SW480 (cell line): Measurements from ENCODE around the gene DNAJC13.
A peak's percentile ranks its signal among the peaks of the same experiment; 100 is the strongest.

Source experiments
- DNase-seq: peaks from one replicate; pipeline ENCODE4 v3.0.0-alpha.2; 2016; ENCODE audit warnings: low spot score

Gene DNAJC13

GRCh38 chr3:132405188-132405587 is 12.1 kb upstream of the DNAJC13 start:
- no peak for DNase-seq

DNA sequence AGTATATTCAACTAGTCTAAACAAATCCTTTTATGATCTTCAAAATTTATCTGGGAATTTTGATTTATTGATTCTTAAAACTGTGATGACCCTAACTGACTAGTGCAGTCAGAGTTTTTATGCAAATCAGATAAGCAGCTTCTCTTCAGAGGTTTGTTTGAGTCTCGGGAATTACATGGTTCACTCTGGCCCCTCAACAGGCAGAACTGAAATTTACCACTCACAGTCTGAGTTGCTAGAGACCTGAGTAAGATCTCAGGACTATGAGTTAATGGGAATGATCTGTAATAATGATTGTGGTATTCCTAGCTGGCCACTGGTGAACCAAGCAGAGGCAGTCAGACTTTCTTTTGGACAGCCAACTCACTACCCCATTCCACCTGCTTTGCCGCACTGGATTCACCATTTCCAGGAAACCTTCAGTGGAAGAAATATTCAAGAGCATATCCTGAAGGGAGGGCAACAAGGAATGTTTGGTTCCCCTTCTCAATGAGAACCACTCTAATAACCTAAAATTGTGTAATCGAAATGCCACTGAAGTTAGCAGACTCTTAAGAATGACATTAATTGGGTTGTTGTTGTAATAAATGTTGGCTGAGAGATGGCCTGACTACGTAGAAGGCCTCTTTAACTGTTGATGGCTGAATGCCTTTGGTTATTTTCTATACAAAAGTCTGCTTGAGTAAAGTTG is 11.5 kb upstream of the DNAJC13 start:
- DNase-seq, result no peak

DNA sequence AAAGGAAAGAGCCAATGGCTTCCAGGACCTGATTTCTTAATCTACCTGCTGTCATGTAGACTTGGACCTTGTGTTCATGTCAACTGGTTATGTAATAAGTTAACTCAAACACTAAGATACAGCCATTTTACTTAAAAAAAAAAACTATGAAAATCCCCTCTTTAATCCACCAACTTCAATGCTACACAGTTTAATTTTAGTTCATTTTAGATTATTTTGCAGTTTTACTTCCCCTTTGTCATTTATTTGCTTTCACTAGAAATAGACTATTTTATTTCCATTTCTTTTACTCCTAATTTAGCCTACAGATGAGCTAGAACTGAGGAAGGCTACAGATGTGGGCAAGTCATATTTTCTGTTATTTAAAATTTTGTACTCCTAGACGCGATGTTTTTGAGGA is 10.7 kb upstream of the DNAJC13 start:
- DNase-seq, result no peak

GRCh38 chr3:132407025-132407424 is 10.3 kb upstream of the DNAJC13 start:
- DNase-seq, result no peak

- DNase-seq, result no peak
These were observed 2.5 kb upstream of the DNAJC13 start for GRCh38 chr3:132414841-132415240.

DNA sequence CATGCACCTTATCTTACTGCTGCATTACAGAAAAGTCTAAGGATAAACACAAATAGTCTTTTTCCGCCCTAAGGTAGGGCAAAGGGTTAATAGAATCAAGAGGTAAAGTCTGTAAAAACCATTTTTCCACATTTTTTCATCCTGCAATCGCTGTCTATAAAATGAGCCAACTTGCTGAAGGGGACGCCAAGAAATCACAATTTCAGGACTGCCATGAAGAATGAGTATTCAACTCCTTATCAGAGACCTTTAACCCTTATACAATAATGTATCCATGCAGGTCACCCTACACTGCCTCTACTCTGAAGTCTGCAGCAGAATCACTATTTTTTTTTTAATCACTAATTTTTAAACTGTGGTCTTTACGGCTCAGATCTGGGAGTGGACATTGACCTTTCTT is 1.1 kb upstream of the DNAJC13 start:
- DNase-seq, result no peak

GRCh38 chr3:132417695-132418411 is 551 bp downstream of the DNAJC13 start:
- peak; percentile 76 for DNase-seq

DNA sequence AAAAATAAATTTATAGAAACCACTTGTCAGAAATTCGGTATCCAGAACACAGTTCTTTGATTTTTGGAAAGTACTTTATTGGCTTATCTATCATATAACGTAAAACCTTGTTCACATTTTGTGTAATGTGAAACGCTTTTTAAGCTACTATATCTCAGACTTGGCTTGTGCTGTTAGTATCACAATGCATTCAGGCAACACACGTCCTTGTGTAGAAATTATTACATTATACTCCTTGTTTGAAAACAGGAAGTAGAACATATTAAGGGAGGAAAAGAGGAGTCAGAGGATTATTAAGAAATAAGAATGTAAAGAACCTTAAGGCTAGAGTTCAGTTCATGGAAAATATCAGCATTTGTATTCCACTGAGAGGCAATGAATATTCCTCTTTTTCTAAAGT is 1.6 kb downstream of the DNAJC13 start:
- no peak for DNase-seq

DNA sequence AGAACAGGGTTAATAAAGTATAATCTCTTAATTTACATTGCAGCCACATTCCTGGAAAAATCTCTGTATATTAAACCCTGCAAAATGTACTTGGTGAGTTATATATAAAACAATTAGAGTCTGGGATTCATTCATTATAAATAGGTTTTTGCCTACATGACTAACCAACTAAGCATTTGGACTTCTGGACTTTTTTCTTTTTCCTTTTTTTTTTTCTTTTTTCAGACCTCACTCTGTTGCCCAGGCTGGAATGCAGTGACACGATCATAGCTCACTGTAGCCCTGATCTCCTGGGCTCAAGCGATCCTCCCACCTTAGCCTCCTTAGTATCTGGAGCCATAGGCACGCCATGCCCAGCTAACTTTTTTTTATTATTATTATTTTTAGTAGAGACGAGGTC is 4.5 kb downstream of the DNAJC13 start:
- DNase-seq, result no peak

- DNase-seq, result no peak
These were observed 5.2 kb downstream of the DNAJC13 start for GRCh38 chr3:132422531-132422930.

GRCh38 chr3:132432639-132433038 is 15.3 kb downstream of the DNAJC13 start:
- peak; percentile 53 for DNase-seq

GRCh38 chr3:132433121-132433520 is 15.8 kb downstream of the DNAJC13 start:
- no peak for DNase-seq

DNA sequence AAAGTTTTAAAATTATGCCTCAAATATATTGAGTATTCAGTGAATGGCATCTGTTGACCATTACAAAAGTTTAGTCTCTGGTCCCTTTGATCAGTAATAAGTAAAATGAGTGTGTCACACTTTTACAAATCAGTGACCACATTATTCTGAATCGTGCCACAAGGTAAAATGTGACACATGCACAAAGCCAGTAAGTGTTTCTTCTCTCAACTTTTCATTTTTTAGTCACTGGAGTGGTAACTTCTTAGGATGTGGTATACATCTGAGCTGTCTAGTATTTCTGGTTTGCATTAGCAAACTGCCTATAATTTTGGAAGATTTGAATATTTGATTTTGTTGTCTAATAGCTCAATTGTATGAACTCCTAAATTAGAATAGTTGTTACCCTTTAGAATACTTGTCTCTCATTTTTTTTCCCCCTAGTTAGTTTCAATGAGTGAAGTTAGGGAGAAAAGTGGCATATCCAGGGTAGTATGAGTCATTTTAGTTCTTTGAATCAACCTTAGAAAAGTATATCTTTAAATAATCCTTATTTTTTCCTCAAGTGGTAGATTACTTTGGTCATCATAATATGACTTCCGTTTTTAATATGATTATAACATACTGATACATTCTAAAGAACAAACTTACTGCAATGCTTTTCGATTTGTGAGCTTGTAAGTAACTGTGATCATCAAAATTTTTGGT is 18.1 kb downstream of the DNAJC13 start:
- DNase-seq, result no peak

GRCh38 chr3:132435911-132436425 is 18.7 kb downstream of the DNAJC13 start:
- no peak for DNase-seq

GRCh38 chr3:132443421-132443820 is 26.1 kb downstream of the DNAJC13 start:
- DNase-seq, result no peak

DNA sequence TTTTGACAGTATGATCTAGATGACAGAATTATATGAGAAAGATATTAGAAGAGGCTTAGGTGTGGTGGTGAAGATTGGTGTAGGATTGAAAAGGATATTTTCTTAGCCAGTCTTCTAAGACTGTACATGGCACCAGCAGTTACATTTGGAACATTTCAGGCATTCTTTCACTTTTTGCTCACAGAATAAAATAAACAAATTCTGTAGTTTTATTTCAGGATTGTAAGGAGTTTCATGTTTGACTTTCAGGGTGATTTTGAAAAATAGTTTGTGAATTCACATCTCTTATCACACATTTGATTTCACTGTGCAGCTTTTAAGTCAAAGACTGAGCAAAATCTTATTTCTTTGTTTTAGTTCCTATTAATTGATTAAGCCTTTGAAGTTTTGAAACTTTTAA is 27.1 kb downstream of the DNAJC13 start:
- no peak for DNase-seq

GRCh38 chr3:132445817-132446216 is 28.5 kb downstream of the DNAJC13 start:
- no peak for DNase-seq

DNA sequence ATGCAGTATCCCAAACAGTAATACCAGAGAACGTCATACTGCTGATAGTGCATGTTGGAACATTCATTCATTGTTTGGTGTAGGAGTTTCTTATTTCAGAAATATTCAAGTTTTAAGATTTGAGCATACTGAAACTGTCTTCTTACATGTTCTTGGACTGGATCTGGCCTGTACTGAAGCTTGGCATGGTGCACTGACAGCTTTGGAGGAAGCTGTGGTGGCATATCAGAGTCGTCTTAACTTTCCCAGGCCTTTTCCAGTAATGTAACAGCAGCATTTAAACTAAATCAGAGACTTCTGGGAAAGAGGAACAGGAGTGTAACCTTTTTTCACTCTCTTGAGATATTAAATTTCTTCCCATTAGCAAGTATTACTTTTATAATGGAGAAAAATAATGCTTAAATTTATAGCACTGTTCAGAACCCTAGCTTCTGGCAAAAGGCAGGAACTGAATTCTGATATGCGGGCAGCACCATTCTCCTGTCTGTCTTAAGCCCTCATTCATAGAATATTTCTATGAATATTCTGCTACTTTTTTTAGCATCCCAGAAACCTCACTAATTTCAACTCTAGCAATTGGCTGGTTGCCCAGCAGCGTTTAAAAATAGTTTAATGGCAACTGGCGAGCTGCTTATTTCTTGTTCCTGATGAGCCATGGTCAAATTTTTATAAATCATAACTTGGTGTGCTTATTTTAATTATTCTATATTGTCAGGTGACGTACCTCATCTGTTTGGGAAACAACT is 31.1 kb downstream of the DNAJC13 start:
- DNase-seq, result no peak

DNA sequence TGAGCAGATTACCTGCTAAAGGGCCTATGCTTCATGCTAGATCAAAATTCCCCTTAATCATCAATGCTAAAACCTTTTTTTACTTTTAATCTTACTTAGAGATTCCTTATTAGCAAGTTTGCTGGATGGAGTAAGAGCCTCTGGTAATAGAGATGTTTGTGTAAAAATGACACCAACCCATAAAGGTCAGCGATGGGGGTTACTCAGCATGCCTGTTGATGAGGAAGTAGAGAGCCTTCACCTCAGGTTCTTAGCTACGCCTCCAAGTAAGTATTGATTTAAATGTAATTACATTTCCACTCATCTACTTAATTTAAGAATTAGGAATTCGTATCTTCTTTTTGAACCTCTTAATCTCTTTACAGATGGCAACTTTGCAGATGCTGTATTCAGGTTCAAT is 38.8 kb downstream of the DNAJC13 start:
- no peak for DNase-seq

- no peak for DNase-seq
These were observed 39.3 kb downstream of the DNAJC13 start for GRCh38 chr3:132456571-132456970.

- DNase-seq, result no peak
These were observed 40.0 kb downstream of the DNAJC13 start for GRCh38 chr3:132457286-132457685.

GRCh38 chr3:132459551-132459950 is 42.2 kb downstream of the DNAJC13 start:
- DNase-seq, result no peak
